RKO (cell line): Measurements from ENCODE around the gene RAB4A.

Experiments
- DNase-seq: peaks from one replicate; pipeline ENCODE4 v3.0.0-alpha.2; 2016; ENCODE audit warnings: low spot score

RAB4A gene

GRCh38 chr1:229339086-229339485 is 68.2 kb downstream of the RAB4A start:
- no peak for DNase-seq

GRCh38 chr1:229339520-229339919 is 68.6 kb downstream of the RAB4A start:
- DNase-seq = peak; percentile 47

GRCh38 chr1:229340496-229340895 is 69.6 kb downstream of the RAB4A start:
- no peak for DNase-seq

- peak; percentile 77 for DNase-seq
Observed at GRCh38 chr1:229341774-229342655, 71.1 kb downstream of the RAB4A start.

GRCh38 chr1:229342656-229343569 is 72.0 kb downstream of the RAB4A start, which contains the start of gene CCSAP:
Gene CCSAP (minus strand): TSS chr1:229343047. CDS start chr1:229342465, 582 bp downstream.
- DNase-seq = peak; percentile 43

- no peak for DNase-seq
Observed at GRCh38 chr1:229344139-229344538, 73.2 kb downstream of the RAB4A start.

GRCh38 chr1:229344937-229345684 is 74.2 kb downstream of the RAB4A start:
- DNase-seq = no peak

GRCh38 chr1:229347528-229347927 is 76.6 kb downstream of the RAB4A start:
- no peak for DNase-seq

- DNase-seq = no peak
Observed at GRCh38 chr1:229349463-229350385, 78.8 kb downstream of the RAB4A start.

- no peak for DNase-seq
Observed at GRCh38 chr1:229352975-229353374, 82.1 kb downstream of the RAB4A start.

- no peak for DNase-seq
Observed at GRCh38 chr1:229354226-229354625, 83.3 kb downstream of the RAB4A start.
